ENCODE measurements around the gene ADAMTS12. TPM values are rescaled to one million over a fixed set of nuclear protein-coding genes. Genes with fewer than 3 reads are reported as not detected.

Gene ADAMTS12
- total RNA-seq, 1 experiment from 2014 or later: 0.15 TPM

- in situ Hi-C loops (cut with HindIII; ENCODE audit: low pct_unique_long_range_greater_than_20kb, low sequenced_read_pairs): no loop called here
- H3K9me3 ChIP-seq (ENCODE audit: control insufficient read depth, insufficient read depth, low read depth, low read length): no peaks in the 10 kb centered on the region
- ChIA-PET POLR2A (no interaction called here), CTCF (no interaction called here)
- no peaks in the 10 kb centered on the region for H3K4me1 ChIP-seq (ENCODE audit: control insufficient read depth, insufficient read depth, low read length)
- DNase-seq (ENCODE audit: low read depth, low spot score): no peak
- TF ChIP-seq POLR2AphosphoS5 (IDR thresholded peaks at IDR 0.05; ENCODE audit: low read depth, low read length): no peak
- no peak overlapping the region for H3K27ac ChIP-seq (ENCODE audit: low read length)
- BruUV-seq (replicated peaks): no TSS peak
- H3K36me3 ChIP-seq (ENCODE audit: control insufficient read depth, insufficient read depth, low read length): no peaks in the 10 kb centered on the region
- no peak for ATAC-seq
- H3K27me3 ChIP-seq (ENCODE audit: control insufficient read depth, insufficient read depth, low read length): peaks cover 2% of the 10 kb centered on the region; the same call in 1 of the 2 replicates
- intact Hi-C loops (cut with micrococcal nuclease; ENCODE audit: unreplicated experiment): no loop called here
- H3K4me3 ChIP-seq (ENCODE audit: low read depth in 2 of 2, low read length in 2 of 2): no peak overlapping the region
Observed at GRCh38 chr5:33601881-33602280, 289.9 kb downstream of the ADAMTS12 start.

DNA sequence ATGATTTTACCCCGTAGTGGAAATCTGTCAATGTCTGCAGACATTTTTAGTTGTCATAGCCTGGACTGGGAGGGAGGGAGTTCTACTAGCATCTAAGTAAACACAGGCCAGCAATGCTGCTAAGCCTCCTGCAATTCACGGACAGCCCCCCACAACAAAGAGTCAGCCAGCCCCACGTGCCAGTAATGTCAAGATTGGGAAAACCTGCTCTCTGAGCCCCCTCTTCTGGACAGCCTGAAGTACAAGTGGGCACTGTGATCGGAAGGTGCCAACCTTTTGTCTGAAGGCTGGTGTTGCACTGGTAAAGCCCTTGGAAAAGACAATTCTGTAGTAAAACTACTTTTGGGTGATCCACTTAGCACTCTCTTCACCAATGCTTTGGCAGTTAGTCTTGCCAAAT lies 296.5 kb downstream of the ADAMTS12 start:
- H3K4me1 ChIP-seq (ENCODE audit: control insufficient read depth, insufficient read depth, low read length): no peaks in the 10 kb centered on the region
- no TSS peak for BruUV-seq (replicated peaks)
- H3K27me3 ChIP-seq (ENCODE audit: control insufficient read depth, insufficient read depth, low read length): peaks cover 4% of the 10 kb centered on the region; the same call in 1 of the 2 replicates
- no peaks in the 10 kb centered on the region for H3K9me3 ChIP-seq (ENCODE audit: control insufficient read depth, insufficient read depth, low read depth, low read length)
- ATAC-seq (no peak), DNase-seq (ENCODE audit: low read depth, low spot score) (no peak)
- no peaks in the 10 kb centered on the region for H3K36me3 ChIP-seq (ENCODE audit: control insufficient read depth, insufficient read depth, low read length)
- H3K27ac ChIP-seq (ENCODE audit: low read length): no peak overlapping the region
- intact Hi-C loops (cut with micrococcal nuclease; ENCODE audit: unreplicated experiment): no loop called here
- in situ Hi-C loops (cut with HindIII; ENCODE audit: low pct_unique_long_range_greater_than_20kb, low sequenced_read_pairs): no loop called here
- H3K4me3 ChIP-seq (ENCODE audit: low read depth in 2 of 2, low read length in 2 of 2): no peak overlapping the region
- CTCF ChIA-PET: no interaction called here
- TF ChIP-seq, protein P1, sequence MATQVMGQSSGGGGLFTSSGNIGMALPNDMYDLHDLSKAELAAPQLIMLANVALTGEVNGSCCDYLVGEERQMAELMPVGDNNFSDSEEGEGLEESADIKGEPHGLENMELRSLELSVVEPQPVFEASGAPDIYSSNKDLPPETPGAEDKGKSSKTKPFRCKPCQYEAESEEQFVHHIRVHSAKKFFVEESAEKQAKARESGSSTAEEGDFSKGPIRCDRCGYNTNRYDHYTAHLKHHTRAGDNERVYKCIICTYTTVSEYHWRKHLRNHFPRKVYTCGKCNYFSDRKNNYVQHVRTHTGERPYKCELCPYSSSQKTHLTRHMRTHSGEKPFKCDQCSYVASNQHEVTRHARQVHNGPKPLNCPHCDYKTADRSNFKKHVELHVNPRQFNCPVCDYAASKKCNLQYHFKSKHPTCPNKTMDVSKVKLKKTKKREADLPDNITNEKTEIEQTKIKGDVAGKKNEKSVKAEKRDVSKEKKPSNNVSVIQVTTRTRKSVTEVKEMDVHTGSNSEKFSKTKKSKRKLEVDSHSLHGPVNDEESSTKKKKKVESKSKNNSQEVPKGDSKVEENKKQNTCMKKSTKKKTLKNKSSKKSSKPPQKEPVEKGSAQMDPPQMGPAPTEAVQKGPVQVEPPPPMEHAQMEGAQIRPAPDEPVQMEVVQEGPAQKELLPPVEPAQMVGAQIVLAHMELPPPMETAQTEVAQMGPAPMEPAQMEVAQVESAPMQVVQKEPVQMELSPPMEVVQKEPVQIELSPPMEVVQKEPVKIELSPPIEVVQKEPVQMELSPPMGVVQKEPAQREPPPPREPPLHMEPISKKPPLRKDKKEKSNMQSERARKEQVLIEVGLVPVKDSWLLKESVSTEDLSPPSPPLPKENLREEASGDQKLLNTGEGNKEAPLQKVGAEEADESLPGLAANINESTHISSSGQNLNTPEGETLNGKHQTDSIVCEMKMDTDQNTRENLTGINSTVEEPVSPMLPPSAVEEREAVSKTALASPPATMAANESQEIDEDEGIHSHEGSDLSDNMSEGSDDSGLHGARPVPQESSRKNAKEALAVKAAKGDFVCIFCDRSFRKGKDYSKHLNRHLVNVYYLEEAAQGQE (IDR thresholded peaks at IDR 0.05; ENCODE audit: insufficient read depth in 1 of 2, low read depth in 2 of 2, low read length in 1 of 2): no peak
- TF ChIP-seq TCF7L2 (IDR thresholded peaks at IDR 0.05; ENCODE audit: low read depth, low read length): no peak
- TF ChIP-seq, protein P2, sequence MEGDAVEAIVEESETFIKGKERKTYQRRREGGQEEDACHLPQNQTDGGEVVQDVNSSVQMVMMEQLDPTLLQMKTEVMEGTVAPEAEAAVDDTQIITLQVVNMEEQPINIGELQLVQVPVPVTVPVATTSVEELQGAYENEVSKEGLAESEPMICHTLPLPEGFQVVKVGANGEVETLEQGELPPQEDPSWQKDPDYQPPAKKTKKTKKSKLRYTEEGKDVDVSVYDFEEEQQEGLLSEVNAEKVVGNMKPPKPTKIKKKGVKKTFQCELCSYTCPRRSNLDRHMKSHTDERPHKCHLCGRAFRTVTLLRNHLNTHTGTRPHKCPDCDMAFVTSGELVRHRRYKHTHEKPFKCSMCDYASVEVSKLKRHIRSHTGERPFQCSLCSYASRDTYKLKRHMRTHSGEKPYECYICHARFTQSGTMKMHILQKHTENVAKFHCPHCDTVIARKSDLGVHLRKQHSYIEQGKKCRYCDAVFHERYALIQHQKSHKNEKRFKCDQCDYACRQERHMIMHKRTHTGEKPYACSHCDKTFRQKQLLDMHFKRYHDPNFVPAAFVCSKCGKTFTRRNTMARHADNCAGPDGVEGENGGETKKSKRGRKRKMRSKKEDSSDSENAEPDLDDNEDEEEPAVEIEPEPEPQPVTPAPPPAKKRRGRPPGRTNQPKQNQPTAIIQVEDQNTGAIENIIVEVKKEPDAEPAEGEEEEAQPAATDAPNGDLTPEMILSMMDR (IDR thresholded peaks at IDR 0.05): no peak
- TF ChIP-seq SIN3A (IDR thresholded peaks at IDR 0.05; ENCODE audit: borderline replicate concordance, insufficient read depth, low read depth, low read length): no peak
- no peak for TF ChIP-seq POLR2AphosphoS5 (IDR thresholded peaks at IDR 0.05; ENCODE audit: low read depth, low read length)
- POLR2A ChIA-PET: no interaction called here

DNA sequence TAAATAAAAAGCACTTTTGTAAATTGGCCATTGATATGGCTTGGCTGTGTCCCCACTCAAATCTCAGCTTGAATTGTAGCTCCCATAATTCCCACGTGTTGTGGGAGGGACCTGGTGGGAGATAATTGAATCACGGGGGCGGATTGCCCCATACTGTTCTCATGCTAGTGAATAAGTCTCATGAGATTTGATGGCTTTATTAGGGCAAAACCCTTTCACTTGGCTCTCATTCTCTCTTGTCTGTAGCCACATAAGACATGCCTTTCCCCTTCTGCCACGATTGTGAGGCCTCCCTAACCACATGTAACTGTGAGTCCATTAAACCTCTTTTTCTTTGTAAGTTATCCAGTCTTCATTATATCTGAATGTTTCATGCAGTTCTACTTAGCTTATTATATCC lies 297.8 kb downstream of the ADAMTS12 start:
- Histone ChIP-seq H3K27ac (ENCODE audit: low read length) (no peak overlapping the region), H3K27me3 (ENCODE audit: control insufficient read depth, insufficient read depth, low read length) (peaks cover 4% of the 10 kb centered on the region; the same call in 1 of the 2 replicates), H3K4me1 (ENCODE audit: control insufficient read depth, insufficient read depth, low read length) (no peaks in the 10 kb centered on the region), H3K9me3 (ENCODE audit: control insufficient read depth, insufficient read depth, low read depth, low read length) (no peaks in the 10 kb centered on the region), H3K36me3 (ENCODE audit: control insufficient read depth, insufficient read depth, low read length) (no peaks in the 10 kb centered on the region), H3K4me3 (ENCODE audit: low read depth in 2 of 2, low read length in 2 of 2) (no peak overlapping the region)
- in situ Hi-C loops (cut with HindIII; ENCODE audit: low pct_unique_long_range_greater_than_20kb, low sequenced_read_pairs): no loop called here
- DNase-seq (ENCODE audit: low read depth, low spot score) (no peak), ATAC-seq (no peak)
- ChIA-PET CTCF (no interaction called here), POLR2A (no interaction called here)
- BruUV-seq (replicated peaks): no TSS peak
- TF ChIP-seq SIN3A (IDR thresholded peaks at IDR 0.05; ENCODE audit: borderline replicate concordance, insufficient read depth, low read depth, low read length) (no peak), TCF7L2 (IDR thresholded peaks at IDR 0.05; ENCODE audit: low read depth, low read length) (no peak), POLR2AphosphoS5 (IDR thresholded peaks at IDR 0.05; ENCODE audit: low read depth, low read length) (no peak)
- TF ChIP-seq, protein P1 (IDR thresholded peaks at IDR 0.05; ENCODE audit: insufficient read depth in 1 of 2, low read depth in 2 of 2, low read length in 1 of 2): no peak
- TF ChIP-seq, protein P2 (IDR thresholded peaks at IDR 0.05): no peak
- intact Hi-C loops (cut with micrococcal nuclease; ENCODE audit: unreplicated experiment): no loop called here
